Measurements from ENCODE around the gene AQP12B. TPM values are rescaled to one million over a fixed set of nuclear protein-coding genes. Genes with fewer than 3 reads are reported as not detected.

AQP12B gene
- total and polyA plus RNA-seq, 2 donors = under 0.01 to 0.11 TPM

DNA sequence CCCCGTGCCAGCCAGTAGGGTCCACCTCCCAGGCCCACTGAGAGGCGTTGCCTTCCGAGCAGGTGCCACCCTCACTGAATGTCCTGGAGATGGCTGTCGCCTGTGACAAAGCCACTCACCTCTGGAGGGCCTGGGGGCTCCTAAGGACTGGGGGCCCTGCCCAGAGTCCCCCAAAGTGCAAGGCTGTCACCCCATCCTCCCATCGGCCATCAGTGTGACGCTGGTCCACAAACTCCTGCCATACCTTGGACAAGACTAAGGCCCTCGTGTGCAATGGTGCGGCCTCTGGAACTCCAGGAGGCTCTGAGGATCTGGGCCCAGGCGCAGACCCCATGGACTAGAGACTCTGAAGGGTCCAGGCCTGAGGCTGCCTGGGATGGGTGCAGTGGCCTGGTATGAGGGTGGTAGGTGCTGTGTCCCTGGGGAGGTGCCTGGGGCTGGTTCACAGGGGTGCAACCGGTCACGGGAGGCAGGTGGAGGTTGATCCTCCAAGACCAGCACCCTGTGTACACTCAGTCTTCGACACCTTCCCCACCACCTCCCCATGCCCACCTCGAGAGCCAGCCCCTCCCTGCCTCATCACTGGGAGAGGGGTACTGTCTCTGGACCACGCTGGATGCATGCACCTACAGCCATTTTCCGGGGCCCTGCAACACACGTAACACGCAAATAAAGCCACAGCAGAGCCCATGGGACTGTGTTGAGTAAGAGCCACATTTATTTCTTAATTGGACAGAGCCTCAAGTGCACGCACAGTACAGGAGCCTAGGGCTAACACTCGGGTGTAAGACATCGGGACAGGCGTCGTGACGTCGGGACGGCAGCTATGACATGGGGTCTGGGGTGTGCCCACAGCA is 30.6 kb upstream of the AQP12B start:
- WGBS = 96% methylated on average over 25 of the region's 25 CpGs
- Histone ChIP-seq H3K36me3 (ENCODE audit: control insufficient read depth in 2 of 2, insufficient read depth in 2 of 2, low read length in 1 of 2) (no peaks in the 10 kb centered on the region), H3K27ac (ENCODE audit: low read depth in 1 of 2, low read length in 1 of 2) (no peak overlapping the region), H3K27me3 (ENCODE audit: control insufficient read depth in 2 of 2, insufficient read depth in 1 of 2, low read length in 1 of 2) (peaks cover 0 to 3% of the 10 kb centered on the region in 2 donors), H3K4me1 (ENCODE audit: control insufficient read depth in 2 of 2, insufficient read depth in 2 of 2, low read length in 2 of 2) (no peaks in the 10 kb centered on the region), H3K9me3 (ENCODE audit: control insufficient read depth in 2 of 2, insufficient read depth in 1 of 2, low read length in 1 of 2) (no peaks in the 10 kb centered on the region), H3K4me3 (ENCODE audit: low read length in 2 of 2) (no peak overlapping the region)
- DNase-seq (ENCODE audit: low read depth in 6 of 9, low spot score in 9 of 9) = no peak

- no peaks in the 10 kb centered on the region for H3K4me1 ChIP-seq (ENCODE audit: control insufficient read depth in 2 of 2, insufficient read depth in 2 of 2, low read length in 2 of 2)
- H3K9me3 ChIP-seq (ENCODE audit: control insufficient read depth in 2 of 2, insufficient read depth in 1 of 2, low read length in 1 of 2) = no peaks in the 10 kb centered on the region
- DNase-seq (ENCODE audit: low read depth in 6 of 9, low spot score in 9 of 9) = no peak
Measured at GRCh38 chr2:240712121-240712520, 29.4 kb upstream of the AQP12B start.

DNA sequence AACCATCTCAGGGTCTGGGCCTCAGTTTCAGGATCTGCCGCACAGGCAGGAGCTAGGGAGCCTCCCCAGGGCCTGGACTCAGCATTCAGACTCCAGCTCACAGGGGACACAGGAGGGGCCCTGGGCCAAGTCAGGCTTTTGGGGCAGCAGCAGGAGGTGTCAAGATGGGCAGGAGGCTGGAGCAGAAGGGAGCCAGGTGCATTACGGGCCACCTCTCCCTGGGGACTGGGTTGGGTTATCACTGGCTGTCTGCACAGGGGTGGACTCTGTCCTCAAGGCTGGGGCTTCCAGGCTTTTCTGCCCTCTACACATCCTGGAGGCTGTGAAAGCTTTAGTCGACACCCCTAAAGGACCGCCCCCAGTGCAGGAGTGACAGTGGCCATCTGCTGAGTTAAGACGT is 29.0 kb upstream of the AQP12B start:
- Histone ChIP-seq H3K27ac (ENCODE audit: low read depth in 1 of 2, low read length in 1 of 2) (no peak overlapping the region), H3K36me3 (ENCODE audit: control insufficient read depth in 2 of 2, insufficient read depth in 2 of 2, low read length in 1 of 2) (no peaks in the 10 kb centered on the region), H3K27me3 (ENCODE audit: control insufficient read depth in 2 of 2, insufficient read depth in 1 of 2, low read length in 1 of 2) (peaks cover 0 to 14% of the 10 kb centered on the region in 2 donors), H3K9me3 (ENCODE audit: control insufficient read depth in 2 of 2, insufficient read depth in 1 of 2, low read length in 1 of 2) (no peaks in the 10 kb centered on the region), H3K4me3 (ENCODE audit: low read length in 2 of 2) (no peak overlapping the region), H3K4me1 (ENCODE audit: control insufficient read depth in 2 of 2, insufficient read depth in 2 of 2, low read length in 2 of 2) (no peaks in the 10 kb centered on the region)
- 97% methylated on average over 5 of the region's 5 CpGs for WGBS
- DNase-seq (ENCODE audit: low read depth in 6 of 9, low spot score in 9 of 9) = no peak

More at GRCh38 chr2:240712121-240712520, 29.4 kb upstream of the AQP12B start:
- Histone ChIP-seq H3K36me3 (ENCODE audit: control insufficient read depth in 2 of 2, insufficient read depth in 2 of 2, low read length in 1 of 2) (no peaks in the 10 kb centered on the region), H3K27me3 (ENCODE audit: control insufficient read depth in 2 of 2, insufficient read depth in 1 of 2, low read length in 1 of 2) (peaks cover 0 to 12% of the 10 kb centered on the region in 2 donors), H3K4me3 (ENCODE audit: low read length in 2 of 2) (no peak overlapping the region), H3K27ac (ENCODE audit: low read depth in 1 of 2, low read length in 1 of 2) (no peak overlapping the region)
- WGBS = 97% methylated on average over 9 of the region's 9 CpGs

DNA sequence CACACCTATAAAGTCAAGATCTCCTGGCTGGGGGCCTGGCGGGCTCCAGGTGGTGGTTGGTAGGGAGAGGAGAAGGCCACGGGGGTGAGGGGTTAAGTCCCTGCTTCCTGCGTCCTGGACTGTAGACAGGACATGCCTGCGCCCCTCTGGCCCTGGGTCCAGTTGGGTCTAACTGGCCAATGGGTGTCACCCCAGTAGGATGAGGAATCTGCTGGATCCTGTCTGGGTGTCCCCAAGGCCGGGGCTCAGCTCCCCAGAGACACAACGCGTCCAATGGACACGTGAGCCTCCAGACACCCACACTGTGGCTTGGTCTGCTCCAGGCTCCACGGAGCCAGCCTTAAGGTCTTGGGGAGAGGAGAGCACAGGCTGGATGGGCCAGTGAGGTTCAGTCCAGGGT is 28.6 kb upstream of the AQP12B start:
- 96% methylated on average over 9 of the region's 9 CpGs for WGBS
- no peaks in the 10 kb centered on the region for H3K4me1 ChIP-seq (ENCODE audit: control insufficient read depth in 2 of 2, insufficient read depth in 2 of 2, low read length in 2 of 2)
- peaks cover 0 to 16% of the 10 kb centered on the region in 2 donors for H3K27me3 ChIP-seq (ENCODE audit: control insufficient read depth in 2 of 2, insufficient read depth in 1 of 2, low read length in 1 of 2)
- H3K4me3 ChIP-seq (ENCODE audit: low read length in 2 of 2) = no peak overlapping the region
- H3K9me3 ChIP-seq (ENCODE audit: control insufficient read depth in 2 of 2, insufficient read depth in 1 of 2, low read length in 1 of 2) = no peaks in the 10 kb centered on the region
- H3K36me3 ChIP-seq (ENCODE audit: control insufficient read depth in 2 of 2, insufficient read depth in 2 of 2, low read length in 1 of 2) = no peaks in the 10 kb centered on the region
- no peak for DNase-seq (ENCODE audit: low read depth in 6 of 9, low spot score in 9 of 9)
- no peak overlapping the region for H3K27ac ChIP-seq (ENCODE audit: low read depth in 1 of 2, low read length in 1 of 2)

- Histone ChIP-seq H3K36me3 (ENCODE audit: control insufficient read depth in 2 of 2, insufficient read depth in 2 of 2, low read length in 1 of 2) (no peaks in the 10 kb centered on the region), H3K27me3 (ENCODE audit: control insufficient read depth in 2 of 2, insufficient read depth in 1 of 2, low read length in 1 of 2) (peaks cover 2 to 33% of the 10 kb centered on the region in 2 donors), H3K4me3 (ENCODE audit: low read length in 2 of 2) (no peak overlapping the region), H3K9me3 (ENCODE audit: control insufficient read depth in 2 of 2, insufficient read depth in 1 of 2, low read length in 1 of 2) (no peaks in the 10 kb centered on the region), H3K27ac (ENCODE audit: low read depth in 1 of 2, low read length in 1 of 2) (no peak overlapping the region), H3K4me1 (ENCODE audit: control insufficient read depth in 2 of 2, insufficient read depth in 2 of 2, low read length in 2 of 2) (peaks cover 3 to 5% of the 10 kb centered on the region in 2 donors)
- 86% methylated on average over 7 of the region's 7 CpGs for WGBS
- DNase-seq (ENCODE audit: low read depth in 6 of 9, low spot score in 9 of 9) = no peak
Measured at GRCh38 chr2:240708457-240708856, 25.8 kb upstream of the AQP12B start.

- 90% methylated on average over 10 of the region's 10 CpGs for WGBS
- no peak overlapping the region for H3K27ac ChIP-seq (ENCODE audit: low read depth in 1 of 2, low read length in 1 of 2)
- no peaks in the 10 kb centered on the region for H3K36me3 ChIP-seq (ENCODE audit: control insufficient read depth in 2 of 2, insufficient read depth in 2 of 2, low read length in 1 of 2)
- no peaks in the 10 kb centered on the region for H3K9me3 ChIP-seq (ENCODE audit: control insufficient read depth in 2 of 2, insufficient read depth in 1 of 2, low read length in 1 of 2)
- H3K4me1 ChIP-seq (ENCODE audit: control insufficient read depth in 2 of 2, insufficient read depth in 2 of 2, low read length in 2 of 2) = peaks cover 3 to 5% of the 10 kb centered on the region in 2 donors
- no peak for DNase-seq (ENCODE audit: low read depth in 6 of 9, low spot score in 9 of 9)
- no peak overlapping the region for H3K4me3 ChIP-seq (ENCODE audit: low read length in 2 of 2)
- peaks cover 2 to 39% of the 10 kb centered on the region in 2 donors for H3K27me3 ChIP-seq (ENCODE audit: control insufficient read depth in 2 of 2, insufficient read depth in 1 of 2, low read length in 1 of 2)
Measured at GRCh38 chr2:240707821-240708220, 25.1 kb upstream of the AQP12B start.

GRCh38 chr2:240707043-240707756 is 24.5 kb upstream of the AQP12B start:
- H3K4me1 ChIP-seq (ENCODE audit: control insufficient read depth in 2 of 2, insufficient read depth in 2 of 2, low read length in 2 of 2) = peaks cover 3 to 5% of the 10 kb centered on the region in 2 donors
- no peak for DNase-seq (ENCODE audit: low read depth in 6 of 9, low spot score in 9 of 9)
- H3K9me3 ChIP-seq (ENCODE audit: control insufficient read depth in 2 of 2, insufficient read depth in 1 of 2, low read length in 1 of 2) = no peaks in the 10 kb centered on the region
- no peaks in the 10 kb centered on the region for H3K36me3 ChIP-seq (ENCODE audit: control insufficient read depth in 2 of 2, insufficient read depth in 2 of 2, low read length in 1 of 2)
- no peak overlapping the region for H3K4me3 ChIP-seq (ENCODE audit: low read length in 2 of 2)
- peaks cover 6 to 41% of the 10 kb centered on the region in 2 donors for H3K27me3 ChIP-seq (ENCODE audit: control insufficient read depth in 2 of 2, insufficient read depth in 1 of 2, low read length in 1 of 2)
- 86% methylated on average over 15 of the region's 15 CpGs for WGBS
- no peak overlapping the region for H3K27ac ChIP-seq (ENCODE audit: low read depth in 1 of 2, low read length in 1 of 2)

GRCh38 chr2:240705204-240705791 is 22.6 kb upstream of the AQP12B start:
- Histone ChIP-seq H3K9me3 (ENCODE audit: control insufficient read depth in 2 of 2, insufficient read depth in 1 of 2, low read length in 1 of 2) (no peaks in the 10 kb centered on the region), H3K36me3 (ENCODE audit: control insufficient read depth in 2 of 2, insufficient read depth in 2 of 2, low read length in 1 of 2) (no peaks in the 10 kb centered on the region), H3K4me3 (ENCODE audit: low read length in 2 of 2) (no peak overlapping the region), H3K27me3 (ENCODE audit: control insufficient read depth in 2 of 2, insufficient read depth in 1 of 2, low read length in 1 of 2) (peaks cover 6 to 38% of the 10 kb centered on the region in 2 donors), H3K27ac (ENCODE audit: low read depth in 1 of 2, low read length in 1 of 2) (no peak overlapping the region), H3K4me1 (ENCODE audit: control insufficient read depth in 2 of 2, insufficient read depth in 2 of 2, low read length in 2 of 2) (peaks cover 3 to 5% of the 10 kb centered on the region in 2 donors)
- 16% methylated on average over 12 of the region's 12 CpGs for WGBS
- peak in 2 of 9 donors; percentile 6 to 26 for DNase-seq (ENCODE audit: low read depth in 6 of 9, low spot score in 9 of 9)

DNA sequence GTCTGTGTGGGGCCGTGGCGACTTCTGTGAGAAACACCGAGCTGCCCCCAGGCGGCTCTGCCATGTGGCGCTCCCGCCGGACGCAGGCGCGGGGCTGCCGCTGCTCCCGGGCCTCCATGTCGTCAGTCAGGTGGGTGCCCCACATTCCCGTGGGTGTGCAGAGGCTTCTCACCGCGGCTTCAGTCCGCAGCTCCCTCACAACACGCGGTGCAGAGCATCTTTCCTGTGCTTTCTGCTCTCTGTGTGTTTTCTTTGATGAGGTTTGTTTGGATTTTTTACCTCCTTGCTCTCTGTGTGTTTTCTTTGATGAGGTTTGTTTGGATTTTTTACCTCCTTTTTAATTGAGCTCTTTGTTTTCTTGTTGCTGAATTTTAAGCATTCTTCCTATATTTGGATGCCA is 22.0 kb upstream of the AQP12B start:
- Histone ChIP-seq H3K27me3 (ENCODE audit: control insufficient read depth in 2 of 2, insufficient read depth in 1 of 2, low read length in 1 of 2) (peaks cover 6 to 40% of the 10 kb centered on the region in 2 donors), H3K36me3 (ENCODE audit: control insufficient read depth in 2 of 2, insufficient read depth in 2 of 2, low read length in 1 of 2) (no peaks in the 10 kb centered on the region), H3K4me1 (ENCODE audit: control insufficient read depth in 2 of 2, insufficient read depth in 2 of 2, low read length in 2 of 2) (peaks cover 3 to 5% of the 10 kb centered on the region in 2 donors), H3K4me3 (ENCODE audit: low read length in 2 of 2) (no peak overlapping the region), H3K27ac (ENCODE audit: low read depth in 1 of 2, low read length in 1 of 2) (no peak overlapping the region), H3K9me3 (ENCODE audit: control insufficient read depth in 2 of 2, insufficient read depth in 1 of 2, low read length in 1 of 2) (no peaks in the 10 kb centered on the region)
- peak in 3 of 9 donors; percentile 5 to 33 (median 18) for DNase-seq (ENCODE audit: low read depth in 6 of 9, low spot score in 9 of 9)
- 50% methylated on average over 19 of the region's 19 CpGs for WGBS
